HTERT RPE-1 (cell line): ENCODE data around the gene CHMP1A.

Source experiments
- in situ Hi-C: fragments of 300-500 bp; cut with MboI; formaldehyde crosslinking; loops from 4 replicates; pipeline ENCODE4 v1.14.3; 2020; ENCODE audit warnings: low sequenced_read_pairs

The CHMP1A gene

GRCh38 chr16:89629827-89630610, 27.5 kb downstream of the CHMP1A start:
- in situ Hi-C loops = no loop called here

- in situ Hi-C loops = no loop called here
Measured at GRCh38 chr16:89624777-89625761, 32.4 kb downstream of the CHMP1A start.

GRCh38 chr16:89623511-89624261, 33.8 kb downstream of the CHMP1A start:
- in situ Hi-C loops = no loop called here

GRCh38 chr16:89621698-89622409, 35.7 kb downstream of the CHMP1A start:
- in situ Hi-C loops = no loop called here

- in situ Hi-C loops = no loop called here
Measured at GRCh38 chr16:89621136-89621697, 36.3 kb downstream of the CHMP1A start.

DNA sequence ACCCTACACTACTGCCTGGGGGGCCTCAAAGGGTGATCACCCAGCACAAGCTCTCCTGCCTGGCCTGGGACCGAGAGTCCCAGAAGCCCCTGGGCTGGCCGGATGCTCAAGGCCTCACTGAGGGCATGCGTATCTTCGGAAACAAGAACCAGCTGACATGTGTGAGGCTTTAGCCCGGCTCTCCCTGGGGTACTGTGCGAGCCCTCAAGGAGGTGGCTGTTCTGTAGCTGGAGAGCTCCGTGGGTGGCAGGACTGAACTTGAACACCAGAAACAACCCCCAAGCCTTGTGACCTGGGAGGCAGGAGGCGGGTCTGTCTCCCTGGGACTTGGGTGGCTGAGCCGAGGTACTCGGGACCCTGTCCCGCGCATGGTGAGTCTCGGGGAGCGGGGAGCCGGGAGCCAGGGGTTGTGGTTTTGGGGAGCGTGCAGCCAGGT, 37.1 kb downstream of the CHMP1A start:
- in situ Hi-C loops = no loop called here

GRCh38 chr16:89619840-89620239, 37.7 kb downstream of the CHMP1A start:
- in situ Hi-C loops = no loop called here

- in situ Hi-C loops = no loop called here
Measured at GRCh38 chr16:89618109-89618998, 39.2 kb downstream of the CHMP1A start.

DNA sequence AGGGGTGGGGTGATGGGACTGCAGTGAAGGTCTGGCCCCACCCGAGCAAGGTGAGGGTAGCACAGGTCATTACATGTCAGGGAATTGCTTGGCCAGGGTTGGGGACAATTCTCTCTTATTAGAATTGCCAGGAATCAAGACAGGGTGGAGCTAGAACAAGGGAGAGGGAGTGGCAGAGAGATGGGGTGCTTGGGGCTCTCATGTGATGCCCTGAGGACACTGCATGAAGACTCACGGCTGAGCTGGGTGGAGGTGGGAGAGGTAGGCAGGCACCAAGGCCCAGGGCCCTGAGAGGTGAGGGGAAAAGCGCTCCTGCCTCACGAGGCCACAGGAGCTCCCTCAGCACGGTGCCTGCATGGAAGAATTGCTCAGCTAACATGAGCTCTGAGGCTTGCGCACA, 40.5 kb downstream of the CHMP1A start:
- in situ Hi-C loops = no loop called here

- in situ Hi-C loops = no loop called here
Measured at GRCh38 chr16:89616623-89617022, 40.9 kb downstream of the CHMP1A start.

DNA sequence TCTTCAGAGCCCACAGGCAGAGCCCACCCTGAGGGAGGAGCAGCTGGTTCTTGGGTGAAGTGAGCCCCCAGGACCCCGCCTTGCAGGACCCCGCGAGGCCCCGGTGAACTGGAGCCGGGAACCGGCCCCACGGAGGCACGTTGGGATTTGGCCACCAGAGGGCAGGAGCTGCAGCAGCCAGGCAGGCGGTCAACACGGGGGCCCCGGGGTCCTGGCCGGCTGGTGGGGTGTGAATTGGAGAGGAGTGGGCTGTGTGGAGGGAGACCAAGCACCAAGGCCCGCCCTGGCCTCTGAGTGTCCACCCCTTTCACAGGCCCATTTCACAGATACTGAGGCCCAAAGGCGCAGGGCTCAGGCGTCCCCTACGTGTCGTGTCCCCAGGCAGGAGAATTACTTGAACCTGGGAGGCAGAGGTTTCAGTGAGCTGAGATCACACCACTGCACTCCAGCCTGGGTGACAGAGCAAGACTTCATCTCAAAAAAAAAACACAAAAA, 41.9 kb downstream of the CHMP1A start:
- in situ Hi-C loops = no loop called here

GRCh38 chr16:89615176-89615575, 42.3 kb downstream of the CHMP1A start:
- in situ Hi-C loops = no loop called here

DNA sequence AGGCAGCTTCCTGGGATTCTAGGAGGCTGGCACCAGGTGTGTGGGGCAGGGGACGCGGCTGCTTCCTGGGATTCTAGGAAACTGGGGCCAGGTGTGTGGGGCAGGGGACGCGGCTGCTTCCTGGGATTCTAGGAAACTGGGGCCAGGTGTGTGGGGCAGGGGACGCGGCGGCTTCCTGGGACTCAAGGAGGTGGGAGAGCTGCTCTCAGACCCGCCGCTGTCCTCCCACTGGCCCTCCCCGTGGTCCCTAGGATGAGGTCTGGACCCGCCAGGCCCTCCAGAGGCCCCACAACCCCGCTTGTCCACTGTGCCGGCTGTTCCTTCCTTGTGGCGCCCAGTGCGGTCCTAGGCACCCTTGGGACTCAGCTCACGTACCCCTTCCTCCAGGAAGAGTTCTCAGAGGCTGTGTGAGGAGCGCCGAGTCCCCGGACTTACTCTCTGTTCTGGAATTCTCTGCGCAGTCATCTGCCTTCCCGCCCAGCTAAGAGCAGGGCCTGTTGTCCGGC, 43.5 kb downstream of the CHMP1A start:
- in situ Hi-C loops = no loop called here

- in situ Hi-C loops = no loop called here
Measured at GRCh38 chr16:89613231-89613953, 44.1 kb downstream of the CHMP1A start, which contains the start of gene DPEP1. Gene DPEP1, plus strand, starts transcription at chr16:89613642. Its CDS starts 16,769 bp downstream, at chr16:89630411.

GRCh38 chr16:89612415-89613166, 44.9 kb downstream of the CHMP1A start:
- in situ Hi-C loops = no loop called here

DNA sequence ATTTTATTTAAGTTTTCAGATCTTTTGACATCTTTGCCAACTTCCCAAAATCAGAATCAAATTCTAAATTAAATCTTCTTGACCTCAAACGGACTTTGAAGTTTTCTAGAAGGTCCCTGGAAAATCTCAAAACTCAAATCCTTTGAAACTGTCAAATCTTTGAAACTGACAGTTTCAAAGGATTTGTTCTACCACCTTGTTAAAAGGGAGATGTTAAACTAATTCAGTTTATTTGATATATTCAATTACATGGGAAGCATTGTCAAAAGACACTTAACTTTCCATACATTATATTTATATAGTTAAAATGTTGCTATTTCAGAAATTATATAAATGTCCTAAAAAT, 47.4 kb downstream of the CHMP1A start:
- in situ Hi-C loops = no loop called here
